SU-DHL-6 (cell line): ENCODE measurements around the gene NHS.

Experiments used
- EZH2phosphoT487 ChIP-seq: fragments of 200-600 bp; sonication (generic), shearing (Covaris generic); conservative IDR thresholded peaks from 2 replicates; pipeline ENCODE4 v1.6.1; 2018; ENCODE audit warnings: mild to moderate bottlenecking, antibody characterized with exemption, low read length, moderate library complexity, mixed read lengths
- TF ChIP-seq, protein P1 (sequence below): fragments of 200-600 bp; sonication (generic); IDR thresholded peaks from one replicate; pipeline ENCODE4 v1.5.1; 2017; ENCODE audit warnings: antibody characterized with exemption, mild to moderate bottlenecking, low read length, moderate library complexity; ENCODE audit not compliant: insufficient read depth, poor library complexity, severe bottlenecking

DNA sequence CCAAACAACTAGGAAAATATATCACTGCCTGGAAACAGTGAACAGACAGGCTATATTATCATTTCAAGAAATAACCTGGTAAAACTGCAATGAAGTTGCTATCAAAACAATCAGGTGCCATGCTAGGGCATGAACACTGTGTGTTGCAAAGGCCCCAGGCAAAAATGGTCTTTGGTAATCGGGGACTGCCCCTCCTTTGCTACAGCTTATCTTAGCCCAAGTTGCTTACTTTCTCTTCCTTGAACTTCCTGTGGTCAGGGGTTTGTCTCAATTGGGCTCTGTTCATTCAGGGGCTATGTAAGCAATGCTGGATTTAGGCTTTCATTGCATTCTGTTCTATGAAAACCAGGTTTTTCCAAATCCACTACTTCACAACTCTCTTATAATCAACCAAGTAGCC lies 392.7 kb downstream of the NHS start:
- TF ChIP-seq, protein P1, sequence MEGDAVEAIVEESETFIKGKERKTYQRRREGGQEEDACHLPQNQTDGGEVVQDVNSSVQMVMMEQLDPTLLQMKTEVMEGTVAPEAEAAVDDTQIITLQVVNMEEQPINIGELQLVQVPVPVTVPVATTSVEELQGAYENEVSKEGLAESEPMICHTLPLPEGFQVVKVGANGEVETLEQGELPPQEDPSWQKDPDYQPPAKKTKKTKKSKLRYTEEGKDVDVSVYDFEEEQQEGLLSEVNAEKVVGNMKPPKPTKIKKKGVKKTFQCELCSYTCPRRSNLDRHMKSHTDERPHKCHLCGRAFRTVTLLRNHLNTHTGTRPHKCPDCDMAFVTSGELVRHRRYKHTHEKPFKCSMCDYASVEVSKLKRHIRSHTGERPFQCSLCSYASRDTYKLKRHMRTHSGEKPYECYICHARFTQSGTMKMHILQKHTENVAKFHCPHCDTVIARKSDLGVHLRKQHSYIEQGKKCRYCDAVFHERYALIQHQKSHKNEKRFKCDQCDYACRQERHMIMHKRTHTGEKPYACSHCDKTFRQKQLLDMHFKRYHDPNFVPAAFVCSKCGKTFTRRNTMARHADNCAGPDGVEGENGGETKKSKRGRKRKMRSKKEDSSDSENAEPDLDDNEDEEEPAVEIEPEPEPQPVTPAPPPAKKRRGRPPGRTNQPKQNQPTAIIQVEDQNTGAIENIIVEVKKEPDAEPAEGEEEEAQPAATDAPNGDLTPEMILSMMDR = no peak
- TF ChIP-seq EZH2phosphoT487 = no peak
